NCI-H2081 (cell line): ENCODE data around the gene INPP5D.

Experiments used
- DNase-seq, 2 experiments: peaks; one replicate each; lab custom pipeline; 2025; lab: John Stamatoyannopoulos, UW

Gene INPP5D

GRCh38 chr2:233075141-233075965 lies 15.2 kb downstream of the INPP5D start:
- no peak for DNase-seq

- no peak for DNase-seq
Measured at GRCh38 chr2:233075966-233076339, 15.8 kb downstream of the INPP5D start.

- DNase-seq, result no peak
Measured at GRCh38 chr2:233076749-233077148, 16.6 kb downstream of the INPP5D start.

GRCh38 chr2:233079473-233079877 lies 19.3 kb downstream of the INPP5D start:
- DNase-seq, result no peak

- DNase-seq, result no peak
Measured at GRCh38 chr2:233079953-233080835, 20.1 kb downstream of the INPP5D start.

GRCh38 chr2:233080836-233081229 lies 20.7 kb downstream of the INPP5D start:
- DNase-seq, result no peak

GRCh38 chr2:233081232-233081730 lies 21.1 kb downstream of the INPP5D start:
- DNase-seq, result no peak

GRCh38 chr2:233081731-233082221 lies 21.6 kb downstream of the INPP5D start:
- DNase-seq, result no peak

- no peak for DNase-seq
Measured at GRCh38 chr2:233082222-233082930, 22.2 kb downstream of the INPP5D start.

- DNase-seq, result no peak
Measured at GRCh38 chr2:233082931-233083755, 23.0 kb downstream of the INPP5D start.

GRCh38 chr2:233083782-233084181 lies 23.6 kb downstream of the INPP5D start:
- DNase-seq, result no peak

- DNase-seq, result no peak
Measured at GRCh38 chr2:233084488-233084887, 24.3 kb downstream of the INPP5D start.

GRCh38 chr2:233085037-233085838 lies 25.1 kb downstream of the INPP5D start:
- no peak for DNase-seq

- no peak for DNase-seq
Measured at GRCh38 chr2:233085839-233086150, 25.7 kb downstream of the INPP5D start.

- no peak for DNase-seq
Measured at GRCh38 chr2:233087713-233088112, 27.6 kb downstream of the INPP5D start.

GRCh38 chr2:233088972-233089345 lies 28.8 kb downstream of the INPP5D start:
- DNase-seq, result no peak

- DNase-seq, result no peak
Measured at GRCh38 chr2:233089851-233090250, 29.7 kb downstream of the INPP5D start.

- no peak for DNase-seq
Measured at GRCh38 chr2:233090879-233091278, 30.7 kb downstream of the INPP5D start.

- no peak for DNase-seq
Measured at GRCh38 chr2:233091595-233092375, 31.6 kb downstream of the INPP5D start.
